A172 (cell line): ENCODE results near the gene PCAT6. TPM values are rescaled to one million over a fixed set of nuclear protein-coding genes. Genes with fewer than 3 reads are reported as not detected.
"Not testable (repeated sequence)": the region's sequence is repeated elsewhere in the genome, so short reads cannot be mapped to it uniquely, and the experiment has no call there.

Source experiments
- DNase-seq: peaks from one replicate; pipeline ENCODE4 v3.0.0-alpha.2; 2015; ENCODE audit warnings: low spot score
- total RNA-seq: library from RNA; depleted of rRNA; stranded (reverse); fragments of >200 nt; shearing (Covaris generic); gene quantifications from 2 replicates; pipeline ENCODE4 v1.2.3, GENCODE V29; 2014; rRNA removed

The PCAT6 gene
- not detected in 2 replicates for total RNA-seq

GRCh38 chr1:202810615-202811295 lies at the start of gene PCAT6:
TSS of gene PCAT6 (plus strand) at chr1:202810954.
- DNase-seq = peak; percentile 90

GRCh38 chr1:202762019-202762418 lies 48.7 kb upstream of the PCAT6 start:
- DNase-seq = no peak

GRCh38 chr1:202765721-202766120 lies 45.0 kb upstream of the PCAT6 start:
- no peak for DNase-seq

- DNase-seq = no peak
Observed at GRCh38 chr1:202770135-202770534, 40.6 kb upstream of the PCAT6 start.

GRCh38 chr1:202781180-202781579 lies 29.6 kb upstream of the PCAT6 start:
- no peak for DNase-seq

- DNase-seq = no peak
Observed at GRCh38 chr1:202786804-202787203, 23.9 kb upstream of the PCAT6 start.

GRCh38 chr1:202788800-202789199 lies 22.0 kb upstream of the PCAT6 start:
- no peak for DNase-seq

- no peak for DNase-seq
Observed at GRCh38 chr1:202791077-202791747, 19.5 kb upstream of the PCAT6 start.

- no peak for DNase-seq
Observed at GRCh38 chr1:202794051-202794740, 16.6 kb upstream of the PCAT6 start.

- not testable (repeated sequence) for DNase-seq
Observed at GRCh38 chr1:202794931-202795330, 15.8 kb upstream of the PCAT6 start.

- no peak for DNase-seq
Observed at GRCh38 chr1:202796670-202797069, 14.1 kb upstream of the PCAT6 start.

- DNase-seq = no peak
Observed at GRCh38 chr1:202798260-202798659, 12.5 kb upstream of the PCAT6 start.

- no peak for DNase-seq
Observed at GRCh38 chr1:202798792-202799331, 11.9 kb upstream of the PCAT6 start.

GRCh38 chr1:202800742-202801141 lies 10.0 kb upstream of the PCAT6 start:
- no peak for DNase-seq

- DNase-seq = no peak
Observed at GRCh38 chr1:202801175-202801574, 9.6 kb upstream of the PCAT6 start.

GRCh38 chr1:202802034-202802433 lies 8.7 kb upstream of the PCAT6 start:
- no peak for DNase-seq

- DNase-seq = peak; percentile 62
Observed at GRCh38 chr1:202802998-202803932, 7.5 kb upstream of the PCAT6 start.

- no peak for DNase-seq
Observed at GRCh38 chr1:202804126-202804525, 6.6 kb upstream of the PCAT6 start.

- DNase-seq = no peak
Observed at GRCh38 chr1:202805886-202806844, 4.6 kb upstream of the PCAT6 start.

- DNase-seq = peak; percentile 32
Observed at GRCh38 chr1:202806845-202807450, 3.8 kb upstream of the PCAT6 start.
